ENCODE measurements around the gene PAX2.

Gene PAX2

GRCh38 chr10:100739517-100740368 is 5.6 kb upstream of the PAX2 start:
- no peak for DNase-seq (ENCODE audit: low spot score)

GRCh38 chr10:100740476-100741377 is 4.7 kb upstream of the PAX2 start:
- no peak for DNase-seq (ENCODE audit: low spot score)

GRCh38 chr10:100741378-100742075 is 3.9 kb upstream of the PAX2 start:
- DNase-seq (ENCODE audit: low spot score) = no peak

- no peak for DNase-seq (ENCODE audit: low spot score)
Measured at GRCh38 chr10:100742076-100742771, 3.2 kb upstream of the PAX2 start.

GRCh38 chr10:100742936-100743335 is 2.4 kb upstream of the PAX2 start:
- peak; percentile 18 for DNase-seq (ENCODE audit: low spot score)

GRCh38 chr10:100743626-100744135 is 1.7 kb upstream of the PAX2 start:
- DNase-seq (ENCODE audit: low spot score) = peak; percentile 82

GRCh38 chr10:100744136-100744986 is 1.0 kb upstream of the PAX2 start:
- no peak for DNase-seq (ENCODE audit: low spot score)

- DNase-seq (ENCODE audit: low spot score) = no peak
Measured at GRCh38 chr10:100745882-100746783, 751 bp downstream of the PAX2 start.

GRCh38 chr10:100746784-100747455 is 1.5 kb downstream of the PAX2 start:
- DNase-seq (ENCODE audit: low spot score) = no peak

GRCh38 chr10:100747456-100748230 is 2.3 kb downstream of the PAX2 start:
- no peak for DNase-seq (ENCODE audit: low spot score)

- DNase-seq (ENCODE audit: low spot score) = no peak
Measured at GRCh38 chr10:100748231-100749058, 3.1 kb downstream of the PAX2 start.

GRCh38 chr10:100749059-100749308 is 3.6 kb downstream of the PAX2 start:
- DNase-seq (ENCODE audit: low spot score) = no peak

- no peak for DNase-seq (ENCODE audit: low spot score)
Measured at GRCh38 chr10:100749309-100750217, 4.2 kb downstream of the PAX2 start.

- DNase-seq (ENCODE audit: low spot score) = no peak
Measured at GRCh38 chr10:100750291-100751210, 5.2 kb downstream of the PAX2 start.

GRCh38 chr10:100751211-100751933 is 6.0 kb downstream of the PAX2 start:
- DNase-seq (ENCODE audit: low spot score) = no peak

Measured in NAMALWA (cell line).